Measurements from ENCODE around the gene TFB2M. TPM values are rescaled to one million over a fixed set of nuclear protein-coding genes. Genes with fewer than 3 reads are reported as not detected.
A peak's percentile ranks its signal among the peaks of the same experiment; 100 is the strongest.
"Not testable (repeated sequence)": the region's sequence is repeated elsewhere in the genome, so short reads cannot be mapped to it uniquely, and the experiment has no call there.

The TFB2M gene, protein sequence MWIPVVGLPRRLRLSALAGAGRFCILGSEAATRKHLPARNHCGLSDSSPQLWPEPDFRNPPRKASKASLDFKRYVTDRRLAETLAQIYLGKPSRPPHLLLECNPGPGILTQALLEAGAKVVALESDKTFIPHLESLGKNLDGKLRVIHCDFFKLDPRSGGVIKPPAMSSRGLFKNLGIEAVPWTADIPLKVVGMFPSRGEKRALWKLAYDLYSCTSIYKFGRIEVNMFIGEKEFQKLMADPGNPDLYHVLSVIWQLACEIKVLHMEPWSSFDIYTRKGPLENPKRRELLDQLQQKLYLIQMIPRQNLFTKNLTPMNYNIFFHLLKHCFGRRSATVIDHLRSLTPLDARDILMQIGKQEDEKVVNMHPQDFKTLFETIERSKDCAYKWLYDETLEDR
- 10 to 100 TPM; 19.2 to 24.0 (median 22.6) TPM for polyA plus RNA-seq (ENCODE audit: low read depth in 6 of 6)

DNA sequence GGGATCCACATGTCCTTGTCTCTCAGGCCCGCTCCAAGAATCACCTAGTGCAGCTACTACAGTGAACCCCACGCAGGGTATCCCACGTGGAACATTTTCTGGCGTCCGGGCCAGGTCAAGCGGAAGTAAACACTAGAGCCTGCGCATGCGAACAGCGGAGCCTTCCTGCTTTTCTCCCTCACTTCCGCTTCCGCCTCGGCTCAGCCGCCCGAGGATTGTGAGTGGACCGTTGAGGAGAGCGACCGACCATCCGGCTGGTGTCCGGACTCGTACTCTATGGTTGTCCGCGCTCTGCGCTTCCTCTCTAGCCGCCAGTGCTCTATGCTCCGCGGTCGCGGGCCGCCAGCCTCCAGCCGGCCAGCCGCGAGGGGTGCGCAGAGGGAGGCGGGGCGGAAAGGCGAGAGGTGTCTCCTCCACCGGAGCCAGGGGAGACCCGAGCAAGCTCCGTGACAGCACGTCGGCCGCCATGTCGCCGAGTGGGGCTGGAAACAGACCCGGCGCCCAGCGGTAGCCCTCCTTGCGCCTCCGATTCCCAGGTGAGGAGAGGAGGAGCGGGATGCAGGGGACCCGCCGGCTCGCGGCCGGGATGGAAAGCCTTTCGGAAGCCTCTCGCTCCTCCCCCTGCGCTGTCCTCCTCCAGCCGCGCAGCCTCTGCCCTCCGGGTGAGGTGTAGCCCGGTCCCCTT, at the start of gene TFB2M, which contains the start of gene CNST:
TSS of gene TFB2M (minus strand) at position 134 of the 685 bp plus-strand sequence. CDS start at position 11, 123 bp downstream.
TSS of gene CNST (plus strand) at position 329 of the 685 bp plus-strand sequence. CDS start 25,107 bp downstream, outside the sequence.
- Mint-ChIP-seq H3K4me1 (peaks cover 29 to 65% (median 31%) of the 10 kb centered on the region in 3 donors), H3K36me3 (peaks cover 0 to 1% of the 10 kb centered on the region in 2 donors), H3K27me3 (no peaks in the 10 kb centered on the region), H3K27ac (peak within 1 kb of the TSS; percentile 96 to 99 (median 98)), H3K4me3 (peak within 1 kb of the TSS; percentile 99 to 100 (median 100)), H3K9me3 (no peaks in the 10 kb centered on the region)
- peak; percentile 81 for ATAC-seq (ENCODE audit: low read depth in 2 of 2)
- DNase-seq = peak; percentile 96

DNA sequence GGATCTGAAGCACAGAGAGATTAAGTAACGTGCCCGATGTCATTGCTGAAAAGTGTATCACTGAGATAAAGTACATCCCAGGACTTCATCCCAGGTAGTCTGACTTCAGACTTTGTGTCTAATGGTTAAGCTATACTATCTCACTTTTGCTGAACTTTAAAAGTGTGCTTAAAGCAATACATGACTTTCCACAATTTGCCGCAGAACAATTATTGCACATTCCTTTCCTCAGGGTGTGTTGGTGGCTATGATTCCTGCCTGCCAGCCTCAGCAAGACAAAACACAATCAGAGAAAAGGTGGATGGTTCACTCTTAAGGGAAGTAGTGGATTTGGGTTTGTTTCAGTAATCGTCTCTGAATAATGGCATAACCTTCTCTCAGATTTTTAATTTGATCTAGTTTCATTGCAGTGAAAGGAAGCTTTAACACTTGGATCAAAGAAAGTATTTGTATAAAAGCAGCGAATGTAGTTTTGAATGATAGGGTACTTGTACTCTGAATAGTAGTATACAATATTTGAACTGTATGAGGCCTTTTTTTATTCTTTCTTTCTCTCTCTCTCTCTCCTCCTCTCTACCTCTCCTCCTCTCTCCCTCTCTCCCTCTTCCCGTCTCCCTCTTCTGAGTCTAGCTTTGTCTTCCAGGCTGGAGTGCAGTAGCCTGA, 47.2 kb upstream of the TFB2M start:
- H3K9me3 Mint-ChIP-seq = no peaks in the 10 kb centered on the region
- H3K4me1 Mint-ChIP-seq = peaks cover 30 to 40% (median 40%) of the 10 kb centered on the region in 3 donors
- DNase-seq (no peak), ATAC-seq (ENCODE audit: low read depth in 2 of 2) (no peak)
- no peaks in the 10 kb centered on the region for H3K27me3 Mint-ChIP-seq
- no peak overlapping the region for H3K4me3 Mint-ChIP-seq
- H3K36me3 Mint-ChIP-seq = peaks cover 0 to 11% of the 10 kb centered on the region in 2 donors
- peak overlapping the region in 3 of 6 donors; percentile 53 to 87 (median 76) for H3K27ac Mint-ChIP-seq

GRCh38 chr1:246609632-246610031, 43.6 kb upstream of the TFB2M start:
- Mint-ChIP-seq H3K4me3 (no peak overlapping the region), H3K9me3 (no peaks in the 10 kb centered on the region), H3K36me3 (peaks cover 0 to 8% of the 10 kb centered on the region in 2 donors), H3K4me1 (peaks cover 27 to 54% (median 45%) of the 10 kb centered on the region in 3 donors), H3K27ac (peak overlapping the region in 1 of 6 donors; percentile 28), H3K27me3 (no peaks in the 10 kb centered on the region)
- ATAC-seq (ENCODE audit: low read depth in 2 of 2) (no peak), DNase-seq (no peak)

- Mint-ChIP-seq H3K9me3 (no peaks in the 10 kb centered on the region), H3K4me1 (peaks cover 25 to 58% (median 44%) of the 10 kb centered on the region in 3 donors), H3K4me3 (peak overlapping the region in 1 of 8 donors; percentile 39), H3K27ac (peak overlapping the region in 4 of 6 donors; percentile 26 to 51 (median 37)), H3K27me3 (no peaks in the 10 kb centered on the region), H3K36me3 (peaks cover under 1 to 7% of the 10 kb centered on the region in 2 donors)
- no peak for DNase-seq
- no peak for ATAC-seq (ENCODE audit: low read depth in 2 of 2)
Observed at GRCh38 chr1:246608616-246609376, 42.7 kb upstream of the TFB2M start.

GRCh38 chr1:246607462-246607861, 41.4 kb upstream of the TFB2M start:
- Mint-ChIP-seq H3K4me1 (peaks cover 30 to 59% (median 38%) of the 10 kb centered on the region in 3 donors), H3K27ac (peak overlapping the region in 1 of 6 donors; percentile 9), H3K4me3 (no peak overlapping the region), H3K9me3 (no peaks in the 10 kb centered on the region), H3K27me3 (no peaks in the 10 kb centered on the region), H3K36me3 (peaks cover 7% of the 10 kb centered on the region in 2 donors)
- ATAC-seq (ENCODE audit: low read depth in 2 of 2) (no peak), DNase-seq (no peak)

GRCh38 chr1:246605231-246605630, 39.2 kb upstream of the TFB2M start:
- not testable (repeated sequence) for H3K9me3 Mint-ChIP-seq; H3K27me3 Mint-ChIP-seq; ATAC-seq (ENCODE audit: low read depth in 2 of 2); H3K36me3 Mint-ChIP-seq; DNase-seq
- H3K4me1 Mint-ChIP-seq = peaks cover 31 to 68% (median 39%) of the 10 kb centered on the region in 3 donors
- peak overlapping the region in 1 of 8 donors; percentile 60 for H3K4me3 Mint-ChIP-seq
- peak overlapping the region in 1 of 6 donors; percentile 86 for H3K27ac Mint-ChIP-seq

DNA sequence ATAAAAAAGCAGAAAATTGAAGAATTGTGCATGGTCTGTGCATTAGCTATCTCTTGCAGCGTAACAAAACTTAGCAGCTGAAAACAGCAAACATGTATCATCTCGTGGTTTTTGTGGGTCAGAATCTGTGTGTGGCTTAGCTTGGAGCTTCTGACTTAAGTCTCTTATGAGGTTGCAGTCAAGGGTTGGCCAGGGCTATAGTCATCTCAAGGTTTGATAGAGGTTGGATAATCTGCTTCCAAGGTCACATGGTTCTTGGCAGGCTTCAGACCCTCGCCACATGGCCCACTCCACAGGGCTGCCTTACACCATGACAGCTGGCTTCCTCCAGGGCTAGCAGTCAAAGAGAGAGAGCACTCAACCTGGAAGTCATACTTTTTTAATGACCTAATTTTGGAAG, 36.1 kb upstream of the TFB2M start:
- H3K4me1 Mint-ChIP-seq = peaks cover 32 to 62% (median 42%) of the 10 kb centered on the region in 3 donors
- no peak for DNase-seq
- H3K4me3 Mint-ChIP-seq = no peak overlapping the region
- H3K9me3 Mint-ChIP-seq = no peaks in the 10 kb centered on the region
- H3K36me3 Mint-ChIP-seq = peaks cover 0 to 7% of the 10 kb centered on the region in 2 donors
- ATAC-seq (ENCODE audit: low read depth in 2 of 2) = no peak
- H3K27ac Mint-ChIP-seq = peak overlapping the region in 2 of 6 donors; percentile 21 to 54
- H3K27me3 Mint-ChIP-seq = no peaks in the 10 kb centered on the region

DNA sequence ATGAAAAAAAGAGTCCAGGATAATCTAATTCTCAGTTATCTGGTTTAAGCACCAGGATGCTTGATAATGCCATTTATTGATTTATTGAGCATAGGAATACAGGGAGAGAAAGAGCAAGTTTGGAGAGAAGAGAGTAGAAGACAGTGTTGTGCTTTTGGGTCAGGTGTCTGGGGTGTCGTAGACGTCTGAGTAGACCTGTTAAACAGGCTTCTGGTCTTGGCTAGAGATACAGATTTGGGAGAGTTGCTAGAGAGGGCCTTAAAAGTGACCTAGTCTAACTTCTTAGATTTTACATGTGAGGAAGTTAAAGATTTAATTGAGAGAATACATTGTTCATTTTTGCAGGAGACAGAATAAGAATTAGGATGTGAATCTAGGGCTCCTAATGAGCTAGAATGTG, 34.5 kb upstream of the TFB2M start:
- H3K4me3 Mint-ChIP-seq = no peak overlapping the region
- peaks cover 0 to 7% of the 10 kb centered on the region in 2 donors for H3K36me3 Mint-ChIP-seq
- H3K9me3 Mint-ChIP-seq = no peaks in the 10 kb centered on the region
- DNase-seq (no peak), ATAC-seq (ENCODE audit: low read depth in 2 of 2) (no peak)
- H3K27ac Mint-ChIP-seq = peak overlapping the region in 3 of 6 donors; percentile 22 to 84 (median 65)
- no peaks in the 10 kb centered on the region for H3K27me3 Mint-ChIP-seq
- H3K4me1 Mint-ChIP-seq = peaks cover 37 to 69% (median 48%) of the 10 kb centered on the region in 3 donors

DNA sequence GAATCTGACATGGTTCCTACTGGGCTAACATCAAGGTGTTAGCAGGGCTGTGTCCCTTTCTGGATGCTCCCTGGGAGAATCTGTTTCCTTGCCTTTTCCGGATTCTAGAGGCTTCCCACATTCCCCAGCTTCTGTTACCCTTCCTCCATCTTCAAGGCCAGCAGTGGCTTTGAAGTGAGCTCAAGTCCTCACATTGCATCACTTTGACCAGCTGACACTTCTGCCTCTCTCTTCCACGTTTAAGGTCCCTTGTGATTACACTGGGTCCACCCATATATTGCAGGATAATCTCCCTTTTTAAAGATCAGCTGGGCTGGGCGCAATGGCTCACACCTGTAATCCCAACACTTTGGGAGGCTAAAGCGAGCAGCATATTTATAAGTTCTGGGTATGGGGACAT, 33.3 kb upstream of the TFB2M start:
- H3K4me1 Mint-ChIP-seq = peaks cover 41 to 75% (median 57%) of the 10 kb centered on the region in 3 donors
- H3K4me3 Mint-ChIP-seq = peak overlapping the region in 1 of 8 donors; percentile 38
- H3K27ac Mint-ChIP-seq = peak overlapping the region in 2 of 6 donors; percentile 22 to 57
- peaks cover 5 to 7% of the 10 kb centered on the region in 2 donors for H3K36me3 Mint-ChIP-seq
- no peaks in the 10 kb centered on the region for H3K27me3 Mint-ChIP-seq
- H3K9me3 Mint-ChIP-seq = no peaks in the 10 kb centered on the region
- DNase-seq (no peak), ATAC-seq (ENCODE audit: low read depth in 2 of 2) (no peak)

DNA sequence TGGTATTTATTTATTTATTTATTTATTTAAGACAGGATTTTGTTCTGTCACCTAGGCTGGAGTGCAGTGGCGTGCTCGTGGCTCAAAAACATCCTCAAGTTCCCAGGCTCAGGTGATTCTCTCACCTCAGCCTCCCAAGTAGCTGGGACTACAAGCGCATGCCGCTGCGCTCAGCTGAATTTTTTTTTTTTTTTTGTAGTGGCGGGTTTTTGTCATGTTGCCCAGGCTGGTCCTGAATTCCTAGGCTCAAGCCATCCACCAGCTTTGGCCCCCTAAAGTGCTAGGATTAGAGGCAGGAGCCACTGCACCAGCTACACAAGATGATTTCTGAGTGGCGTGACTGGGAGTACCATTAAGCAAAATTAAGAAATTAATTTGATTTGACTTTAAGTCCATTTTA, 31.9 kb upstream of the TFB2M start:
- H3K9me3 Mint-ChIP-seq = no peaks in the 10 kb centered on the region
- peaks cover 0 to 5% of the 10 kb centered on the region in 2 donors for H3K36me3 Mint-ChIP-seq
- DNase-seq = no peak
- H3K4me3 Mint-ChIP-seq = no peak overlapping the region
- H3K27ac Mint-ChIP-seq = peak overlapping the region in 1 of 6 donors; percentile 50
- peaks cover 35 to 63% (median 57%) of the 10 kb centered on the region in 3 donors for H3K4me1 Mint-ChIP-seq
- H3K27me3 Mint-ChIP-seq = no peaks in the 10 kb centered on the region
- ATAC-seq (ENCODE audit: low read depth in 2 of 2) = no peak

DNA sequence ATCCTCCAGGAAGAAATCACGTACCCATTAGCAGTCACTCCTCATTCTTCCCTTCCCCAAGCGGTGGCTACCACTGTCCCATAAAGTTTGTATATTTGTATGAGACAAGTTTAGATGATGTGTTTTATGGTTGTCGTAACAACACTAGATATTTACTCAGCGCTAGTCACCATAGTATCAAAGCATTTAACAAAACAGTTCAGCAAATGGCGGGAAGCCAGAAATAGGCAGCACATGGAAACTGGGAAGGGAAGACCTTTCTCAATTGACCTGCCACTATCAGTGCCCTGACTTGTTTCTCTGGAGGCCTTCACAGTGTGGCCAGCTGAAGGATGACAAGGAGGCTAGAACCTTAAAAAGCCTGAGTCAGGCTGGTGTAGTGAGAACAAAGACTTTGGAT, 31.3 kb upstream of the TFB2M start:
- ATAC-seq (ENCODE audit: low read depth in 2 of 2) = no peak
- no peak for DNase-seq
- H3K27ac Mint-ChIP-seq = peak overlapping the region in 1 of 6 donors; percentile 8
- H3K4me1 Mint-ChIP-seq = peaks cover 32 to 59% (median 52%) of the 10 kb centered on the region in 3 donors
- H3K27me3 Mint-ChIP-seq = no peaks in the 10 kb centered on the region
- no peak overlapping the region for H3K4me3 Mint-ChIP-seq
- H3K9me3 Mint-ChIP-seq = no peaks in the 10 kb centered on the region
- H3K36me3 Mint-ChIP-seq = peaks cover 1 to 9% of the 10 kb centered on the region in 2 donors

DNA sequence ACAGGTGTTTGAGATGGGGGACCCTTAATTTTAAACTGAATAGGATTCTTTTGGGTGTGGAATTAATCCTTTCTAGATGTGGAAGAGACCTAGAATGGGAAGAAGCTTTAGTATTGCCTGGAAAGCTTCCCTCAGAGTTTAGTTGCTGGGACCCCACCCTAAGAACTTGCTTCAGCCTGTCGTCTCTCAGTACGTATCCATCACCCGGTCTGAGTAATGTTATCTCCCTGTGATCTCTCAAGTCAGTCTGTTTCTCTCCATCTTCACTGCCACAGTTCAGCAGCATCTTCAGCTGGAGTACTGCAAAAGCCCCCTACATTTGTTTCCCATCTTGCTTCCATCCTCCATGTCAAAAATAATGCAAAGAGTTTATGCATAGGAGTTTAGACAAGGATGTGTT, 29.1 kb upstream of the TFB2M start:
- Mint-ChIP-seq H3K27ac (peak overlapping the region in 4 of 6 donors; percentile 12 to 79 (median 19)), H3K27me3 (no peaks in the 10 kb centered on the region), H3K9me3 (peaks cover 0 to 6% (median 3%) of the 10 kb centered on the region in 7 donors), H3K4me1 (peaks cover 27 to 46% (median 46%) of the 10 kb centered on the region in 3 donors), H3K4me3 (peak overlapping the region in 1 of 8 donors; percentile 56), H3K36me3 (peaks cover 14 to 18% of the 10 kb centered on the region in 2 donors)
- DNase-seq (no peak), ATAC-seq (ENCODE audit: low read depth in 2 of 2) (no peak)

All from naive B cell (primary cell).